ENCODE data around the gene ZHX3. TPM values are rescaled to one million over a fixed set of nuclear protein-coding genes. Genes with fewer than 3 reads are reported as not detected.

ZHX3 gene
- total and polyA plus RNA-seq, 10 donors, result 1.6 to 26.7 (median 12.3) TPM

- H3K27ac ChIP-seq, result peak overlapping the region in 2 of 8 donors; percentile 0 to 7
- no peaks in the 10 kb centered on the region for H3K27me3 ChIP-seq (replicated peaks in 1 of 7)
- peaks cover 0 to 8% (median 0%) of the 10 kb centered on the region in 6 donors for H3K36me3 ChIP-seq
- no peak for DNase-seq
- no peaks in the 10 kb centered on the region for H3K9me3 ChIP-seq
- WGBS, 5 donors, result 26 to 40% (median 33%) methylated on average over 3 of the region's 3 CpGs
- intact Hi-C loops (cut with DNase I; ENCODE audit: low total_unique reads), result no loop called here
- no peak overlapping the region for H3K4me3 ChIP-seq
- H3K4me1 ChIP-seq, result peaks cover 0 to 52% (median 9%) of the 10 kb centered on the region in 6 donors
- no peak for TF ChIP-seq POLR2A (IDR thresholded peaks at IDR 0.05)
- TF ChIP-seq, protein P1, sequence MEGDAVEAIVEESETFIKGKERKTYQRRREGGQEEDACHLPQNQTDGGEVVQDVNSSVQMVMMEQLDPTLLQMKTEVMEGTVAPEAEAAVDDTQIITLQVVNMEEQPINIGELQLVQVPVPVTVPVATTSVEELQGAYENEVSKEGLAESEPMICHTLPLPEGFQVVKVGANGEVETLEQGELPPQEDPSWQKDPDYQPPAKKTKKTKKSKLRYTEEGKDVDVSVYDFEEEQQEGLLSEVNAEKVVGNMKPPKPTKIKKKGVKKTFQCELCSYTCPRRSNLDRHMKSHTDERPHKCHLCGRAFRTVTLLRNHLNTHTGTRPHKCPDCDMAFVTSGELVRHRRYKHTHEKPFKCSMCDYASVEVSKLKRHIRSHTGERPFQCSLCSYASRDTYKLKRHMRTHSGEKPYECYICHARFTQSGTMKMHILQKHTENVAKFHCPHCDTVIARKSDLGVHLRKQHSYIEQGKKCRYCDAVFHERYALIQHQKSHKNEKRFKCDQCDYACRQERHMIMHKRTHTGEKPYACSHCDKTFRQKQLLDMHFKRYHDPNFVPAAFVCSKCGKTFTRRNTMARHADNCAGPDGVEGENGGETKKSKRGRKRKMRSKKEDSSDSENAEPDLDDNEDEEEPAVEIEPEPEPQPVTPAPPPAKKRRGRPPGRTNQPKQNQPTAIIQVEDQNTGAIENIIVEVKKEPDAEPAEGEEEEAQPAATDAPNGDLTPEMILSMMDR (IDR thresholded peaks at IDR 0.05 in 8 of 11, conservative IDR thresholded peaks at IDR 0.05 in 3 of 11), result no peak
- no peak for TF ChIP-seq POLR2AphosphoS5 (IDR thresholded peaks at IDR 0.05)
Measured at GRCh38 chr20:41308726-41309413, 8.7 kb downstream of the ZHX3 start.

- H3K36me3 ChIP-seq, result peaks cover 0 to 8% (median 0%) of the 10 kb centered on the region in 6 donors
- H3K4me1 ChIP-seq, result peaks cover 0 to 55% (median 9%) of the 10 kb centered on the region in 6 donors
- H3K9me3 ChIP-seq, result no peaks in the 10 kb centered on the region
- intact Hi-C loops (cut with DNase I; ENCODE audit: low total_unique reads), result no loop called here
- H3K27ac ChIP-seq, result peak overlapping the region in 2 of 8 donors; percentile 0 to 7
- no peak for TF ChIP-seq POLR2A (IDR thresholded peaks at IDR 0.05)
- no peak for TF ChIP-seq POLR2AphosphoS5 (IDR thresholded peaks at IDR 0.05)
- TF ChIP-seq, protein P1 (IDR thresholded peaks at IDR 0.05 in 8 of 11, conservative IDR thresholded peaks at IDR 0.05 in 3 of 11), result no peak
- 30 to 62% (median 48%) methylated on average over 1 of the region's 1 CpG for WGBS, 5 donors
- H3K4me3 ChIP-seq, result no peak overlapping the region
- H3K27me3 ChIP-seq (replicated peaks in 1 of 7), result no peaks in the 10 kb centered on the region
- DNase-seq, result no peak
Measured at GRCh38 chr20:41308290-41308711, 9.2 kb downstream of the ZHX3 start.

DNA sequence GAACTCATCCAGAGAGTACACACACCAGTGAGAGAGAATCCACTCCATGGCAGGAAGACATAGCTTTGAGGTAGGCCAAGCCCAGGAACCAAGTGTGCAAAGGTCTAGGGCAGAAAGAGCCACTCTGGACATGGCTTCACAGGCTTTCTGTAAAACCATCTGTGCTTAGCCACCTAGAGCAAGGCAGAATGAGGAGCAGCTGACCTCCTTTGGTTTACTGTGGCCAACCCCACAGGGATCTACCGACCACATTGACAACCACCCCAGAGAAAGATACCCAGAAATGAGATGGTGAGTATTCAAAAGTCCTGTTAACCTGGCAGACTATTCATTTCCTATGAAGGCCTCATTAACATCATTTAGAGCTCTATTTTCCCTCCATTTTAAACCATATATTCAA is 10.5 kb downstream of the ZHX3 start:
- intact Hi-C loops (cut with DNase I; ENCODE audit: low total_unique reads), result no loop called here
- DNase-seq, result no peak
- H3K36me3 ChIP-seq, result peaks cover 0 to under 1% (median 0%) of the 10 kb centered on the region in 6 donors
- no peaks in the 10 kb centered on the region for H3K27me3 ChIP-seq (replicated peaks in 1 of 7)
- no peak overlapping the region for H3K4me3 ChIP-seq
- H3K9me3 ChIP-seq, result no peaks in the 10 kb centered on the region
- H3K27ac ChIP-seq, result no peak overlapping the region
- WGBS, 5 donors, result 70 to 93% (median 86%) methylated on average over 1 of the region's 1 CpG
- no peak for TF ChIP-seq POLR2A (IDR thresholded peaks at IDR 0.05)
- TF ChIP-seq, protein P1 (IDR thresholded peaks at IDR 0.05 in 8 of 11, conservative IDR thresholded peaks at IDR 0.05 in 3 of 11), result no peak
- no peak for TF ChIP-seq POLR2AphosphoS5 (IDR thresholded peaks at IDR 0.05)
- peaks cover 0 to 55% (median 9%) of the 10 kb centered on the region in 6 donors for H3K4me1 ChIP-seq

DNA sequence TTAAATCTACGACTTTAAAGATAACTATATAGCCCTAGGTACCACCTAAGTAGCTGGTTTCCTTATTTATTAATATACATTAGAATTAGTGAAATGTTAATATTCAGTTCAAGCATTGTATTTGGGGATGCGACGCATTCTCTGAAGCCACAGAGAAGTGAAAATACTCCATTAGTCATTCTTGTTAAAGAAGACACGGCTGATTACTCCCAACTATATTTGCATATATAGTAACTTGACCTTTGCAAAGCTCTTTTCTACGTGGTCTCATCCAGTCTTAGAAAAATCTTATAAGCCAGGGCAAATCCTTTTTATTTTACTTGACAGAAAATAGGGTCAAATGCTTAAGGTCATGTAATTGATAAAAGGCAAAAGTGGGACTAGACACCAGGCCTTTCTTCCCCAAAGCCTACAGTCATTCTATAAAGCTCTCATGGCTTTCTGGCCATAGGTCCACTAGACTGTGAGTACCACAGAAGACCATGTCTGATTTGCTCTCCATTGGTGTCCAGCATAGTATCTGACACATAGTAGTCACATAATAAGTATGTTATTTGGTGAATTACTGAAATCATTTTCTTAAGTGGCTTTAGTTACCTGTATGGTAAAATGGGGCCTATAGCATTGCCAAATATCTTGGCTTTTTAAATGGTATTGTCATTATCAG is 11.3 kb downstream of the ZHX3 start:
- WGBS, 5 donors, result 62 to 69% (median 67%) methylated on average over 5 of the region's 5 CpGs
- DNase-seq, result no peak
- no peak for TF ChIP-seq POLR2A (IDR thresholded peaks at IDR 0.05)
- H3K9me3 ChIP-seq, result no peaks in the 10 kb centered on the region
- no peak overlapping the region for H3K4me3 ChIP-seq
- no peaks in the 10 kb centered on the region for H3K27me3 ChIP-seq (replicated peaks in 1 of 7)
- no peaks in the 10 kb centered on the region for H3K36me3 ChIP-seq
- H3K4me1 ChIP-seq, result peaks cover 0 to 56% (median 9%) of the 10 kb centered on the region in 6 donors
- intact Hi-C loops (cut with DNase I; ENCODE audit: low total_unique reads), result no loop called here
- no peak overlapping the region for H3K27ac ChIP-seq

Measured in spleen (tissue), 11 donors.